HS-27A (cell line): ENCODE results near the gene AUTS2.

Experiments used
- DNase-seq: peaks from one replicate; pipeline ENCODE4 v3.0.0-alpha.2; 2012; ENCODE audit warnings: low read depth, missing footprints

The AUTS2 gene

GRCh38 chr7:70830060-70830395 lies 1231.8 kb downstream of the AUTS2 start:
- no peak for DNase-seq

DNA sequence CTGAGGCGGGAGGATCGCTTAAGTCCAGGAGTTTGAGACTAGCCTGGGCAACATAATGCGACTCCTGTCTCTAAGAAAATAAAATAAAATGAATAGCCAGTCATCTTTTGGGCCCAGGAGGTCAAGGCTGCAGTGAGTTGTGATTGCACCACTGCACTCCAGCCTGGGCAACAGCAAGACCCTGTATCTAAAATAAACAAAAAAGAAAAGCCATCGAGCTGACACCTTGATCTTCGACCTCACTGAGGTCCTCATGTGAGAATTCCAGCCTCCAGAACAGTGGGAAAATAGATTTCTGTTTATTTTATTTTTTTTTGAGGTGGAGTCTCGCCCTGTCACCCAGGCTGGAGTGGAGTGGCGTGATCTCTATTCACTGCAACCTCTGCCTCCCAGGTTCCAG lies 1232.2 kb downstream of the AUTS2 start:
- DNase-seq = no peak

- no peak for DNase-seq
Observed at GRCh38 chr7:70833726-70834125, 1235.5 kb downstream of the AUTS2 start.

- no peak for DNase-seq
Observed at GRCh38 chr7:70834424-70834823, 1236.1 kb downstream of the AUTS2 start.

GRCh38 chr7:70835658-70836057 lies 1237.4 kb downstream of the AUTS2 start:
- DNase-seq = no peak

GRCh38 chr7:70836279-70836678 lies 1238.0 kb downstream of the AUTS2 start:
- no peak for DNase-seq

GRCh38 chr7:70836946-70837345 lies 1238.7 kb downstream of the AUTS2 start:
- DNase-seq = no peak

DNA sequence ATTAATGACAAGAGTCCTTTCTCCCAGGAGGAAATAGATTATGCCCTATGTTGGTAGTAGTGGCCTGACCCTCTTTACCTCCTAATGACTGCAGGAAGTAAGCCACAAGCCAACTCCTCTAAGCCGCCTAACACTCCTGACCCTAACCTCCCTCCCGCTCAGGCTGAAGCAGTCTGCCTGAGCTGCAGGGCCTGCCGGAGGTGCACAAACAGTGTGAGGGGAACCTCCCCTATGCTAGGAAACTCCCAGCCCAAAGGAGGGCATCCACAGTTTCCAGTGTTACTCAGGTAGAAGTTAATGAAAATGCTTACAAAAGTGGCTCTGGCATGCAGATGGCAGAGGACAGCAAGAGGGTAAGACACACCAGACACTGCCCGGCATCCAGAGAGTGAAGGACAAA lies 1239.3 kb downstream of the AUTS2 start:
- DNase-seq = no peak

DNA sequence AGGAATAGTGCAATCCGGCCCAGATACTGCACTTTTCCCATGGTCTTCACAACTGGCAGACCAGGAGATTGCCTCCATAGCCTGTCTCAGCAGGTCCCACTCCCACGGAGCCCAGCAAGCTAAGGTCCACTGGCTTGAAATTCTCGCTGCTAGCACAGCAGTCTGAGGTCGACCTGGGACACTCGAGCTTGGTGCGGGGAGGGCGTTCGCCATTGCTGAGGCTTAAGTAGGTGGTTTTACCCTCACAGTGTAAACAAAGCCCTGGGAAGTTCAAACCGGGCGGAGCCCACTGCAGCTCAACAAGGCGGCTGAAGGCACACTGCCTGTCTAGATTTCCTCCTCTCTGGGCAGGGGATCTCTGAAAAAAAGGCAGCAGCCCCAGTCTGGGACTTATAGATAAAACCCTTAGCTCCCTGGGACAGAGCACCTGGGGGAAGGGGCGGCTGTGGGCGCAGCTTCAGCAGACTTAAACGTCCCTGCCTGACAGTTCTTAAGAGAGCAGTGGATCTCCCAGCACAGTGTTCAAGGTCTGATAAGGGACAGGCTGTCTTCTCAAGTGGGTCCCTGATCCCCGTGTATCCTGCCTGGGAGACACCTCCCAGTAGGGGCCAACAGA lies 1240.1 kb downstream of the AUTS2 start:
- DNase-seq = no peak
